T-helper 2 cell treated with Interferon-gamma antibody and Interleukin-4, amounts not matched to agents 100 ng/mL and 5 ng/mL, for 36 hours (primary cell): ENCODE results near the gene AGGF1. TPM values are rescaled to one million over a fixed set of nuclear protein-coding genes. Genes with fewer than 3 reads are reported as not detected.
"Not testable (repeated sequence)": the region's sequence is repeated elsewhere in the genome, so short reads cannot be mapped to it uniquely, and the experiment has no call there.

Source experiments
- intact Hi-C: fragments of 100-400 bp; cut with micrococcal nuclease; formaldehyde crosslinking; loops from one replicate; pipeline ENCODE4 v1.15.1; 2023
- total RNA-seq: library from RNA; stranded (reverse); gene quantifications from 2 replicates; pipeline ENCODE4 v1.2.3, GENCODE V29; 2022

The AGGF1 gene, protein sequence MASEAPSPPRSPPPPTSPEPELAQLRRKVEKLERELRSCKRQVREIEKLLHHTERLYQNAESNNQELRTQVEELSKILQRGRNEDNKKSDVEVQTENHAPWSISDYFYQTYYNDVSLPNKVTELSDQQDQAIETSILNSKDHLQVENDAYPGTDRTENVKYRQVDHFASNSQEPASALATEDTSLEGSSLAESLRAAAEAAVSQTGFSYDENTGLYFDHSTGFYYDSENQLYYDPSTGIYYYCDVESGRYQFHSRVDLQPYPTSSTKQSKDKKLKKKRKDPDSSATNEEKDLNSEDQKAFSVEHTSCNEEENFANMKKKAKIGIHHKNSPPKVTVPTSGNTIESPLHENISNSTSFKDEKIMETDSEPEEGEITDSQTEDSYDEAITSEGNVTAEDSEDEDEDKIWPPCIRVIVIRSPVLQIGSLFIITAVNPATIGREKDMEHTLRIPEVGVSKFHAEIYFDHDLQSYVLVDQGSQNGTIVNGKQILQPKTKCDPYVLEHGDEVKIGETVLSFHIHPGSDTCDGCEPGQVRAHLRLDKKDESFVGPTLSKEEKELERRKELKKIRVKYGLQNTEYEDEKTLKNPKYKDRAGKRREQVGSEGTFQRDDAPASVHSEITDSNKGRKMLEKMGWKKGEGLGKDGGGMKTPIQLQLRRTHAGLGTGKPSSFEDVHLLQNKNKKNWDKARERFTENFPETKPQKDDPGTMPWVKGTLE
- 23.7 and 26.1 TPM in 2 replicates for total RNA-seq

GRCh38 chr5:77030097-77031071, at the start of gene AGGF1:
Gene AGGF1 (plus strand): TSS chr5:77030404. CDS start chr5:77030767, 363 bp downstream.
- intact Hi-C loops, result loop anchor here (1.0 to 5.0 kb wide), 6 partner anchors 46 to 1518 kb away; partner anchors contain the start of genes CERT1, IQGAP2, POLK and SCAMP1

DNA sequence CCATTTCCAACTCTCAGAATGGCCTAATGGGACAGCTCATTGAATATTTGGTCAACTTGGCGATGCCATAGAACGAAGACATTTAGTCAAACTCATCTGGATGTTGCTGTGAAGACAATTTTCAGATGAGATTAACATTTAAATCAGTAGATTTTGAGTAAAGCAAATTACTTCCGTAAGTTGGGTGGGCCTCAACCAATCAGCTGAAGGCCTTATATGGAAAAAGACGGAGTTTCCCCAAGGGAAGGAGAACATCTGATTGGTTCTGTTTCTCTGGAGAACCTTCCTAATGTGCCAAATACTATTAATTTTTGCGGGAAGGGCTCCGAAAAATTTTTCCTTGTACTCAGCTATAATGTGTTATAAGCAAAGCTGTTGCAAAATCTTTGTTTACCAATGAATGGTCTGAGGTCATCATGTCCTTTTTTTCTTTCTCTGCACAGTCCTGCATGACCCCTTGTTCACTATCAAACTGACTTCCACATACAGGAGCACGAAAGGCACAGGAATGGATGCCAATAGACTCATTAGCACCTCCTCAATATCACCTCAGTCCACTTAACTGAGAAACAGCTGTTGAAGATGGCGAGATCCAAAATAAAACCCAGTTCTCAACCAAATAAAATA, 49.6 kb upstream of the AGGF1 start:
- intact Hi-C loops, result no loop called here

DNA sequence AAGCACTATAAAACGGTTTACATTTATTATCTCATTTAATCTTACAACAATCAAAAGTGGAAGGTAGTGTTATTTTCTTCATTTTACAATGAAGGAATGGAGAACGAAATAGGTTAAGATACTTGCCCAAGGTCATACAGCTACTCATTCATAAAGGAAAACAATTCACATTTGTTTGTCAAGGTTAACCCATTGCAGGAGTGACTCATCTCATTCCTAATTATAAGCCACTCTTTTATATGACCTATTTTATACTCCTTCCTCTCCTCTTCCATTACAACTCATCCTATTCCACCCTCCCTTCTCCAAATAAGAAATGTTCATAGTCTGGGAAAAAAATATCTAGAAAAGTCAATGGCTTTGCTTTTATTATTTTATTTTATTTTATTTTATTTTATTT, 47.8 kb upstream of the AGGF1 start:
- intact Hi-C loops, result no loop called here

DNA sequence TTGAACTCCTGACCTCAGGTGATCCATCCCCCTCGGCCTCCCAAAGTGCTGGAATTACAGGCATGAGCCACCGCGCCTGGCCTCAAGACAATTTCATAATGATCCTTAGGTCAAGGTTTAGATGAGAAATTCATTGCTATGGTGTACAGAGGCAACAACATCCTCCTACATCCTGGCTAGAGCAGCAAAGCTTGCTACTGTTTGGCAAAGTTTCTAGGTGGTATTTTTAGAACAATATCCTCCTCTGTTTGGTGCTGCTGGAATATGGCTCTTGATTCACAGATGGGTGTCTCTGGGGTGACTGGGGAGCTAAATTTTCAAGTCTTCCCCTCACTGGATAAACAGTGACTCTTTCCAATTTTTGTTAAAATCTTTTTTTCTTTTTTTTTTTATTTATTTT, 46.7 kb upstream of the AGGF1 start:
- intact Hi-C loops, result no loop called here

- intact Hi-C loops, result no loop called here
These were observed 43.2 kb upstream of the AGGF1 start for GRCh38 chr5:76986825-76987526.

DNA sequence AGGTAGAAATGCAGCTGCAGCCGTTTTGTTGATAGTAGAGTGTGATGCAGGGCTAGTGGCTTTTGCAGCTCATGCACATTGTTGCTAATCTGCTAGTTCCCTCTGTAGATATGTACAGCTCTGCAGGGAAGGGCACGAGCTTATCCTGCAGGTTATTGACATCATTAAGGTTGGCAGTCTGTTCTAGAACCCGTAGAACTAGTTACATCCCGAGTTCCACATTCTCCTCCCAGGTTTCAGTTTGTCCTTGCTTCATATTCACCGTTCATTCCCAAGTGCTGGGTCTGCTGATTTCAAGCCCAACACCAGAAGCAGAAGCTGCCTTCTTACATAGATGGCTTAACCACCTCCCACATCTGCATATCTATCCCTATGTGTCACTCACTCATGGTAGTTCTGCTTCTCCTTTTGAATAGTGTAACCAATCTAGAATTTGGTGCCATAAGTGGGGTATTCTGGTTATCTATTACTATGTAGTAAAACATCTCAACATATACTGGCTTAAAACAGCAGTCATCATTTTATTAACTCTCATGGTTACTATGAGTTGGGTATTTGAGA, 39.2 kb upstream of the AGGF1 start:
- intact Hi-C loops, result no loop called here

GRCh38 chr5:76993436-76993835, 36.8 kb upstream of the AGGF1 start:
- intact Hi-C loops, result not testable (repeated sequence)

- intact Hi-C loops, result no loop called here
These were observed 35.9 kb upstream of the AGGF1 start for GRCh38 chr5:76994337-76994736.

- intact Hi-C loops, result not testable (repeated sequence)
These were observed 32.0 kb upstream of the AGGF1 start for GRCh38 chr5:76998251-76998650.

- intact Hi-C loops, result no loop called here
These were observed 30.8 kb upstream of the AGGF1 start for GRCh38 chr5:76999451-76999850.

- intact Hi-C loops, result no loop called here
These were observed 27.0 kb upstream of the AGGF1 start for GRCh38 chr5:77003246-77003645.

- intact Hi-C loops, result no loop called here
These were observed 24.1 kb upstream of the AGGF1 start for GRCh38 chr5:77006124-77006523.

GRCh38 chr5:77008413-77008812, 21.8 kb upstream of the AGGF1 start:
- intact Hi-C loops, result no loop called here

- intact Hi-C loops, result loop anchor here (10.0 kb wide), 1 partner anchor 295 kb away; the partner anchor contains the start of gene F2R
These were observed 20.0 kb upstream of the AGGF1 start for GRCh38 chr5:77010243-77010642.

DNA sequence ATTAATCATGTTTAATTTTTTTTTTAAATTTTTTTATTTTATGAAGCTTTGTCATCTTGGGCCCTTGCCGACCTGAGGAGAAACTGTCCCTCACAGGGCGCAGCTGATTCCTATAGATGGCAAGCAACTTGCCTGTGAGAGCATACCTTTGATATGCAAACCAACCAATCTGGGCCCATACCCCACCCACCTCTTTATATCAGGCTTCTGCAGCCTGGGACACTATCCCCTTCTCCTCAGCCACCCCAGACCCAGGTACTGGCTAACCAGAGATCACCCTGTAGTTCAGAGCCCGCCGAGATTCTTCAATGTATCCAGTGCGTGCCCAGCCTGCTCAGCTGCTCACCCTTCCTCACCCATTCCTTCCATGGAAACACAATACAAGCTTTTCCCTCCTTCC, 18.7 kb upstream of the AGGF1 start:
- intact Hi-C loops, result loop anchor here (10.0 kb wide), 1 partner anchor 297 kb away; the partner anchor contains the start of gene F2R

GRCh38 chr5:77012601-77013000, 17.6 kb upstream of the AGGF1 start:
- intact Hi-C loops, result loop anchor here (10.0 kb wide), 1 partner anchor 298 kb away; the partner anchor contains the start of gene F2R

DNA sequence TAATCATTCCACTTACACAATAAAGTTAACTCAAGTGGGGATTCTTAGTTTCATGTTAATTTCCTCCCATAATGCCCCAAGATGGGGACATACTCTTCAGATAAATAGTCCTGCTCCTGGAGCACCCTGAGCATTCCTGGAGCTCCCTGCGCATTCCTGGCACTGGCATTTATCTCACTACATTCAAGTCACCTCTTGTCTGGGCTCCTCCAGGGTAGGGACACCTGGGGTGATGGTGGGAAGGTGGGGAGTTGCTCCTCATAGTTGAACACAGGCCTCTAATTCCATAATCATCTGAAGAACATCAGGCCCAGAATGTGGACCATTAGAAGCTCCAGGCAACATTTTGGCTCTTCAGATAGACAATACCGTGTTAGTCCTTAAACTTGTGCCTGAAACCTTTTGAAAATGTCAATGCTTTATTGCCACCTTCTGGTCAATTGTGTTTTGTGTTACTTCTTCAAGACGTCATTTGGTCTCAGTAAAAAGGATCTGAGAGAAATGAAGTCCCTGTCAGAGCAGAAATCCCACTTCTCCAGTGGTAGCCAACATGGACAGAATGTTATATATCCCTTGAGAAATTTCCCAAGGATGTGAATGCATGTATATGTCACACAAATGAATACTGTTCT, 14.2 kb upstream of the AGGF1 start:
- intact Hi-C loops, result loop anchor here (1.0 to 10.0 kb wide), 2 partner anchors 148 to 301 kb away; partner anchors contain the start of gene F2R

DNA sequence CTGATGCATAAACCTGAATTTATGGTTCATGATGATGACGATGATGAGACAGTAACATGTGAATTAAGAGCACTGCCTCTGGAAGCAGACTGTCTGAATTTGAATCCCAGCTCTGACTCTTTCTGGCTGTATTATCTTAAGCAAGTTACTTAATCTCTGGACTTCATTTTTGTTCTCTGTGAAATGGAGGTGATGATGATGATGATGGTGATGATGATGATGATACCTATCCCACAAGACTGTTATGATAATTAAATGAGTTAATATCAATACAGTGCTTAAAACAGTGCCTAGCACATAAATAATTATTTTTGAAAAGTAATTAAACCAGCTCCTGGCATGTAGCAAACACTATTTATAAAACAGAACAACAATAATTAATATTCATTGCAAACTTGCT, 13.2 kb upstream of the AGGF1 start:
- intact Hi-C loops, result loop anchor here (1.0 to 10.0 kb wide), 2 partner anchors 149 to 302 kb away; partner anchors contain the start of gene F2R

- intact Hi-C loops, result loop anchor here (10.0 kb wide), 1 partner anchor 303 kb away; the partner anchor contains the start of gene F2R
These were observed 12.5 kb upstream of the AGGF1 start for GRCh38 chr5:77017668-77018067.
